Jurkat, Clone E6-1 (cell line): ENCODE data around the gene NAT14.
"Not testable (repeated sequence)": the region's sequence is repeated elsewhere in the genome, so short reads cannot be mapped to it uniquely, and the experiment has no call there.

Experiments used
- DNase-seq: peaks from one replicate; pipeline ENCODE4 v3.0.0-alpha.2; 2011; ENCODE audit warnings: low read depth, low spot score
- H3K4me3 ChIP-seq: 2 replicates; pipeline ENCODE4 v1.5.1; 2011; ENCODE audit warnings: mild to moderate bottlenecking, low read length, control low read depth, moderate library complexity

NAT14 gene

GRCh38 chr19:55494172-55494761 lies 9.3 kb downstream of the NAT14 start:
- no peak for DNase-seq
- H3K4me3 ChIP-seq, result no peak overlapping the region

GRCh38 chr19:55495646-55496349 lies 10.8 kb downstream of the NAT14 start:
- DNase-seq, result no peak
- H3K4me3 ChIP-seq, result no peak overlapping the region

GRCh38 chr19:55496820-55497219 lies 11.8 kb downstream of the NAT14 start:
- DNase-seq, H3K4me3 ChIP-seq: not testable (repeated sequence)

- no peak for DNase-seq
- H3K4me3 ChIP-seq, result no peak overlapping the region
Measured at GRCh38 chr19:55497763-55498162, 12.8 kb downstream of the NAT14 start.

- no peak for DNase-seq
- no peak overlapping the region for H3K4me3 ChIP-seq
Measured at GRCh38 chr19:55498246-55498840, 13.4 kb downstream of the NAT14 start.

- no peak for DNase-seq
- no peak overlapping the region for H3K4me3 ChIP-seq
Measured at GRCh38 chr19:55500368-55500952, 15.5 kb downstream of the NAT14 start.

GRCh38 chr19:55502197-55502952 lies 17.4 kb downstream of the NAT14 start:
- no peak for DNase-seq
- no peak overlapping the region for H3K4me3 ChIP-seq

- no peak overlapping the region for H3K4me3 ChIP-seq
- DNase-seq, result no peak
Measured at GRCh38 chr19:55503157-55503501, 18.1 kb downstream of the NAT14 start.

- DNase-seq, result peak; percentile 92
- peak overlapping the region; percentile 51 for H3K4me3 ChIP-seq
Measured at GRCh38 chr19:55503502-55504251, 18.7 kb downstream of the NAT14 start.

GRCh38 chr19:55504252-55504603 lies 19.2 kb downstream of the NAT14 start:
- no peak for DNase-seq
- peak overlapping the region; percentile 51 for H3K4me3 ChIP-seq

GRCh38 chr19:55504981-55505380 lies 20.0 kb downstream of the NAT14 start:
- no peak overlapping the region for H3K4me3 ChIP-seq
- no peak for DNase-seq

- DNase-seq, result no peak
- H3K4me3 ChIP-seq, result no peak overlapping the region
Measured at GRCh38 chr19:55508120-55508519, 23.1 kb downstream of the NAT14 start.

GRCh38 chr19:55516878-55517620 lies 32.1 kb downstream of the NAT14 start:
- H3K4me3 ChIP-seq, result peak overlapping the region; percentile 27
- DNase-seq, result peak; percentile 81

GRCh38 chr19:55519451-55520311 lies 34.7 kb downstream of the NAT14 start:
- DNase-seq, result no peak
- no peak overlapping the region for H3K4me3 ChIP-seq

GRCh38 chr19:55520691-55521292 lies 35.8 kb downstream of the NAT14 start:
- no peak for DNase-seq
- H3K4me3 ChIP-seq, result no peak overlapping the region

- H3K4me3 ChIP-seq, result no peak overlapping the region
- no peak for DNase-seq
Measured at GRCh38 chr19:55525289-55526101, 40.5 kb downstream of the NAT14 start.
